GM23338 (cell line): Measurements from ENCODE around the gene SELENOV. TPM values are rescaled to one million over a fixed set of nuclear protein-coding genes. Genes with fewer than 3 reads are reported as not detected.

Experiments
- ATAC-seq: fragments of 200-7000 bp; cut with Tn5 transposase; 3 replicates; pipeline ENCODE4 v1.9.1; 2020
- DNase-seq: peaks from one replicate; pipeline ENCODE4 v3.0.0-alpha.2; 2015; ENCODE audit warnings: low spot score
- H2AFZ ChIP-seq: fragments of 200-600 bp; sonication (generic); 2 replicates; pipeline ENCODE4 v1.8.0; 2016; ENCODE audit warnings: antibody characterized with exemption, mild to moderate bottlenecking, moderate library complexity
- H3F3A ChIP-seq: fragments of 200-600 bp; sonication (generic); replicated peaks from 2 replicates; pipeline ENCODE4 v1.8.0; 2017; ENCODE audit warnings: antibody characterized with exemption, mixed run types, low read depth
- H3K27ac ChIP-seq: fragments of 200-600 bp; sonication (generic); 2 replicates; pipeline ENCODE4 v1.6.1; 2016; ENCODE audit warnings: low read depth
- H3K27me3 ChIP-seq: fragments of 200-600 bp; sonication (generic); 2 replicates; pipeline ENCODE4 v1.8.0; 2016; ENCODE audit warnings: mild to moderate bottlenecking, mixed run types, moderate library complexity; ENCODE audit not compliant: insufficient read depth
- H3K36me3 ChIP-seq: fragments of 200-600 bp; sonication (generic); 2 replicates; pipeline ENCODE4 v1.8.0; 2016; ENCODE audit warnings: mild to moderate bottlenecking; ENCODE audit not compliant: insufficient read depth
- H3K4me1 ChIP-seq: fragments of 200-600 bp; sonication (generic); 2 replicates; pipeline ENCODE4 v1.8.0; 2016; ENCODE audit warnings: mild to moderate bottlenecking, moderate library complexity; ENCODE audit not compliant: insufficient read depth
- H3K4me2 ChIP-seq: fragments of 200-600 bp; sonication (generic); 2 replicates; pipeline ENCODE4 v1.7.1; 2017; ENCODE audit warnings: mixed run types
- H3K4me3 ChIP-seq: fragments of 200-600 bp; sonication (generic); 2 replicates; pipeline ENCODE4 v1.6.1; 2016; ENCODE audit warnings: mixed run types
- H3K79me2 ChIP-seq: fragments of 200-600 bp; sonication (generic); replicated peaks from 2 replicates; pipeline ENCODE4 v1.8.0; 2017; ENCODE audit warnings: mild to moderate bottlenecking; ENCODE audit not compliant: insufficient read depth
- H3K9me2 ChIP-seq: fragments of 200-600 bp; sonication (generic); 2 replicates; pipeline ENCODE4 v1.8.0; 2017; ENCODE audit not compliant: insufficient read depth
- H4K20me1 ChIP-seq: fragments of 200-600 bp; sonication (generic); replicated peaks from 2 replicates; pipeline ENCODE4 v1.8.0; 2017; ENCODE audit warnings: mild to moderate bottlenecking; ENCODE audit not compliant: insufficient read depth
- H3K27ac Mint-ChIP-seq: 2 replicates; pipeline ENCODE4 v1.8.0; 2020; ENCODE audit warnings: inconsistent platforms, mild to moderate bottlenecking, moderate library complexity, mixed read lengths
- H3K27me3 Mint-ChIP-seq: 3 replicates; pipeline ENCODE4 v1.8.0; 2022; ENCODE audit warnings: low read depth, mild to moderate bottlenecking, moderate library complexity, mixed read lengths, inconsistent platforms; ENCODE audit not compliant: insufficient read depth, poor library complexity
- H3K36me3 Mint-ChIP-seq: 3 replicates; pipeline ENCODE4 v1.8.0; 2021; ENCODE audit warnings: low read depth, mild to moderate bottlenecking, inconsistent platforms, moderate library complexity, mixed read lengths
- H3K4me1 Mint-ChIP-seq: 3 replicates; pipeline ENCODE4 v1.8.0; 2020; ENCODE audit warnings: mild to moderate bottlenecking, inconsistent platforms, mixed read lengths
- H3K4me3 Mint-ChIP-seq: 3 replicates; pipeline ENCODE4 v1.8.0; 2021; ENCODE audit warnings: moderate library complexity, mild to moderate bottlenecking, inconsistent platforms, mixed read lengths
- H3K9me3 Mint-ChIP-seq: 3 replicates; pipeline ENCODE4 v1.8.0; 2020; ENCODE audit warnings: moderate library complexity, mild to moderate bottlenecking, inconsistent platforms, mixed read lengths
- CREB1 ChIP-seq: fragments of 250-450 bp; sonication (Bioruptor Pico); IDR thresholded peaks from 2 replicates; pipeline ENCODE4 v1.5.0; 2020; ENCODE audit warnings: low read depth, mild to moderate bottlenecking, moderate library complexity
- EZH2phosphoT487 ChIP-seq: fragments of 200-600 bp; sonication (generic); IDR thresholded peaks from one replicate; pipeline ENCODE4 v1.8.1; 2018; ENCODE audit warnings: antibody characterized with exemption; ENCODE audit not compliant: unreplicated experiment
- NANOG ChIP-seq: IDR thresholded peaks from 2 replicates; pipeline ENCODE4 v1.6.1; 2016; ENCODE audit warnings: antibody characterized with exemption, borderline replicate concordance
- POLR2AphosphoS5 ChIP-seq: IDR thresholded peaks from 2 replicates; pipeline ENCODE4 v1.6.1; 2016; ENCODE audit warnings: antibody characterized with exemption, low read depth
- ZNF114 ChIP-seq: fragments of 250-450 bp; sonication (Bioruptor Pico); IDR thresholded peaks from 2 replicates; pipeline ENCODE4 v1.5.0; 2020; ENCODE audit warnings: mild to moderate bottlenecking, moderate library complexity
- ZNF331 ChIP-seq: fragments of 250-450 bp; sonication (Bioruptor Pico); IDR thresholded peaks from 2 replicates; pipeline ENCODE4 v1.5.0; 2020; ENCODE audit warnings: low read depth, mild to moderate bottlenecking, moderate library complexity
- polyA plus RNA-seq: library from polyadenylated mRNA; unstranded; fragments of >200 nt; fragmentation: Nextera tagmentation; extraction: Ambion mirVana; gene quantifications from 2 replicates; pipeline ENCODE4 v1.2.1, GENCODE V29; 2016
- total RNA-seq: library from RNA; depleted of rRNA; stranded (reverse); fragments of >200 nt; shearing (Covaris generic); gene quantifications from 2 replicates; pipeline ENCODE4 v1.2.3, GENCODE V29; 2014
- TF ChIP-seq, protein P1 (sequence below), 2 experiments: fragments of 200-600 bp in 1 of 2; sonication (generic) in 1 of 2; conservative IDR thresholded peaks; 2 replicates each; pipeline versions ENCODE4 v1.5.1 to v1.6.1; 2016 to 2017; ENCODE audit warnings: antibody characterized with exemption in 2 of 2, low read depth in 2 of 2, mild to moderate bottlenecking in 2 of 2, moderate library complexity in 1 of 2
- TF ChIP-seq, protein P2 (sequence below): IDR thresholded peaks from 2 replicates; pipeline ENCODE4 v1.6.1; 2016; ENCODE audit warnings: antibody characterized with exemption
- TF ChIP-seq, protein P3 (sequence below): fragments of 250-450 bp; sonication (Bioruptor Pico); IDR thresholded peaks from 2 replicates; pipeline ENCODE4 v1.5.0; 2020; ENCODE audit warnings: mild to moderate bottlenecking, moderate library complexity

Gene SELENOV
- total and polyA plus RNA-seq, 2 experiments from 2014 or later, result 8.0 to 8.7 TPM

DNA sequence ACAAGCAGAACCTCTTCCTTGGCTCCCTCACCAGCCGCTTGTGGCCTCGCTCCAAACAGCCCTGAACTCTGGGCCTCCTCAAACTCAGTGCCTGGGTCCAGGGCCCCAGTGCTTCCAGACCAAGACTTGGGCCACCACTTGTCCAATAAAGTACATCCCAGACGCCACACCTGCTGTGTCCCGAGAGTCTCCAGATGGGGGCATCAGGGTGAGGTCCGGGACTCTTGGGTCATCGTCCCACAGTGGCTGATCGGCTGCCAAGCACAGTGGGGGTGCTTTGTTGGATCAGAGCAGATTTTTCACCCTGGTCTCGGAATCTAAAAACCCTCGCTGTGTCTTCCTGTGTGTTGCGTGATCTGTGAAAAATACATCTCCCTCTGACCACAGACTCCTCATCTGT is 25.2 kb upstream of the SELENOV start:
- Mint-ChIP-seq H3K4me3 (no peak overlapping the region), H3K36me3 (peaks cover 58% of the 10 kb centered on the region), H3K27me3 (peaks cover 14% of the 10 kb centered on the region), H3K9me3 (no peaks in the 10 kb centered on the region), H3K27ac (no peak overlapping the region), H3K4me1 (peaks cover 7% of the 10 kb centered on the region)
- Histone ChIP-seq H3K9me2 (no peaks in the 10 kb centered on the region), H3K4me1 (peaks cover 9% of the 10 kb centered on the region; the same call in 1 of the 2 replicates), H3K36me3 (peaks cover 34% of the 10 kb centered on the region; the same call in 1 of the 2 replicates), H3K27me3 (no peaks in the 10 kb centered on the region), H3K4me3 (no peak overlapping the region), H2AFZ (no peak overlapping the region), H3K4me2 (no peak overlapping the region), H3K79me2 (no peaks in the 10 kb centered on the region), H4K20me1 (no peaks in the 10 kb centered on the region; the same call in none of the 2 replicates), H3K27ac (no peak overlapping the region), H3F3A (0 out of 2 replicates have a peak, but pooled peaks cover 8% of the 10 kb centered on the region)
- ATAC-seq (no peak), DNase-seq (peak; percentile 33)
- no peak for TF ChIP-seq ZNF331
- TF ChIP-seq, protein P1, sequence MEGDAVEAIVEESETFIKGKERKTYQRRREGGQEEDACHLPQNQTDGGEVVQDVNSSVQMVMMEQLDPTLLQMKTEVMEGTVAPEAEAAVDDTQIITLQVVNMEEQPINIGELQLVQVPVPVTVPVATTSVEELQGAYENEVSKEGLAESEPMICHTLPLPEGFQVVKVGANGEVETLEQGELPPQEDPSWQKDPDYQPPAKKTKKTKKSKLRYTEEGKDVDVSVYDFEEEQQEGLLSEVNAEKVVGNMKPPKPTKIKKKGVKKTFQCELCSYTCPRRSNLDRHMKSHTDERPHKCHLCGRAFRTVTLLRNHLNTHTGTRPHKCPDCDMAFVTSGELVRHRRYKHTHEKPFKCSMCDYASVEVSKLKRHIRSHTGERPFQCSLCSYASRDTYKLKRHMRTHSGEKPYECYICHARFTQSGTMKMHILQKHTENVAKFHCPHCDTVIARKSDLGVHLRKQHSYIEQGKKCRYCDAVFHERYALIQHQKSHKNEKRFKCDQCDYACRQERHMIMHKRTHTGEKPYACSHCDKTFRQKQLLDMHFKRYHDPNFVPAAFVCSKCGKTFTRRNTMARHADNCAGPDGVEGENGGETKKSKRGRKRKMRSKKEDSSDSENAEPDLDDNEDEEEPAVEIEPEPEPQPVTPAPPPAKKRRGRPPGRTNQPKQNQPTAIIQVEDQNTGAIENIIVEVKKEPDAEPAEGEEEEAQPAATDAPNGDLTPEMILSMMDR (conservative IDR thresholded peaks at IDR 0.05; ENCODE audit: low read depth in 2 of 2), result peak in 1 of 2 experiments; percentile 18; a peak in 2 of 4 replicates

DNA sequence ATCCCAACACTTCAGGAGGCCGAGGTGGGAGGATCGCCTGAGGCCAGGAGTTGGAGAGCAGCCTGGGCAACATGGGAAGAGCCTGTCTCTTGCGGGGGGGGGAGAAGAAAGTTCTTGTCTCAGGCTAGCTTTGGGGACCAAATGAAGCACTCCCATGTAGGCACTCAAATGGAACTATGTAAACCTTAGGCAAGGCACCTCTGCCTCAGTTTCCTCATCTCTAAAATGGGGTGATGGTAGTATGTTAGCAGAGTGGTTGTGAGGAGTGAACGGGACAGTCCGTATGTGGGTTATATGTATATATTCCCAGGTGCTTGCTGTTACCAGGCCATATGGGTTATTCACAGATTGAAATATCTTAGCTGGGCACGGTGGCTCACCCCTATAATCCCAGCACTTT is 22.7 kb upstream of the SELENOV start:
- TF ChIP-seq EZH2phosphoT487, result no peak
- TF ChIP-seq ZNF114 (CRISPR knock-in tag), result no peak
- TF ChIP-seq, protein P2, sequence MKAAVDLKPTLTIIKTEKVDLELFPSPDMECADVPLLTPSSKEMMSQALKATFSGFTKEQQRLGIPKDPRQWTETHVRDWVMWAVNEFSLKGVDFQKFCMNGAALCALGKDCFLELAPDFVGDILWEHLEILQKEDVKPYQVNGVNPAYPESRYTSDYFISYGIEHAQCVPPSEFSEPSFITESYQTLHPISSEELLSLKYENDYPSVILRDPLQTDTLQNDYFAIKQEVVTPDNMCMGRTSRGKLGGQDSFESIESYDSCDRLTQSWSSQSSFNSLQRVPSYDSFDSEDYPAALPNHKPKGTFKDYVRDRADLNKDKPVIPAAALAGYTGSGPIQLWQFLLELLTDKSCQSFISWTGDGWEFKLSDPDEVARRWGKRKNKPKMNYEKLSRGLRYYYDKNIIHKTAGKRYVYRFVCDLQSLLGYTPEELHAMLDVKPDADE, result no peak
- TF ChIP-seq NANOG, result no peak
- no peak for TF ChIP-seq CREB1 (CRISPR knock-in tag)
- no peak for TF ChIP-seq POLR2AphosphoS5
- TF ChIP-seq ZNF331, result no peak
- TF ChIP-seq, protein P3, sequence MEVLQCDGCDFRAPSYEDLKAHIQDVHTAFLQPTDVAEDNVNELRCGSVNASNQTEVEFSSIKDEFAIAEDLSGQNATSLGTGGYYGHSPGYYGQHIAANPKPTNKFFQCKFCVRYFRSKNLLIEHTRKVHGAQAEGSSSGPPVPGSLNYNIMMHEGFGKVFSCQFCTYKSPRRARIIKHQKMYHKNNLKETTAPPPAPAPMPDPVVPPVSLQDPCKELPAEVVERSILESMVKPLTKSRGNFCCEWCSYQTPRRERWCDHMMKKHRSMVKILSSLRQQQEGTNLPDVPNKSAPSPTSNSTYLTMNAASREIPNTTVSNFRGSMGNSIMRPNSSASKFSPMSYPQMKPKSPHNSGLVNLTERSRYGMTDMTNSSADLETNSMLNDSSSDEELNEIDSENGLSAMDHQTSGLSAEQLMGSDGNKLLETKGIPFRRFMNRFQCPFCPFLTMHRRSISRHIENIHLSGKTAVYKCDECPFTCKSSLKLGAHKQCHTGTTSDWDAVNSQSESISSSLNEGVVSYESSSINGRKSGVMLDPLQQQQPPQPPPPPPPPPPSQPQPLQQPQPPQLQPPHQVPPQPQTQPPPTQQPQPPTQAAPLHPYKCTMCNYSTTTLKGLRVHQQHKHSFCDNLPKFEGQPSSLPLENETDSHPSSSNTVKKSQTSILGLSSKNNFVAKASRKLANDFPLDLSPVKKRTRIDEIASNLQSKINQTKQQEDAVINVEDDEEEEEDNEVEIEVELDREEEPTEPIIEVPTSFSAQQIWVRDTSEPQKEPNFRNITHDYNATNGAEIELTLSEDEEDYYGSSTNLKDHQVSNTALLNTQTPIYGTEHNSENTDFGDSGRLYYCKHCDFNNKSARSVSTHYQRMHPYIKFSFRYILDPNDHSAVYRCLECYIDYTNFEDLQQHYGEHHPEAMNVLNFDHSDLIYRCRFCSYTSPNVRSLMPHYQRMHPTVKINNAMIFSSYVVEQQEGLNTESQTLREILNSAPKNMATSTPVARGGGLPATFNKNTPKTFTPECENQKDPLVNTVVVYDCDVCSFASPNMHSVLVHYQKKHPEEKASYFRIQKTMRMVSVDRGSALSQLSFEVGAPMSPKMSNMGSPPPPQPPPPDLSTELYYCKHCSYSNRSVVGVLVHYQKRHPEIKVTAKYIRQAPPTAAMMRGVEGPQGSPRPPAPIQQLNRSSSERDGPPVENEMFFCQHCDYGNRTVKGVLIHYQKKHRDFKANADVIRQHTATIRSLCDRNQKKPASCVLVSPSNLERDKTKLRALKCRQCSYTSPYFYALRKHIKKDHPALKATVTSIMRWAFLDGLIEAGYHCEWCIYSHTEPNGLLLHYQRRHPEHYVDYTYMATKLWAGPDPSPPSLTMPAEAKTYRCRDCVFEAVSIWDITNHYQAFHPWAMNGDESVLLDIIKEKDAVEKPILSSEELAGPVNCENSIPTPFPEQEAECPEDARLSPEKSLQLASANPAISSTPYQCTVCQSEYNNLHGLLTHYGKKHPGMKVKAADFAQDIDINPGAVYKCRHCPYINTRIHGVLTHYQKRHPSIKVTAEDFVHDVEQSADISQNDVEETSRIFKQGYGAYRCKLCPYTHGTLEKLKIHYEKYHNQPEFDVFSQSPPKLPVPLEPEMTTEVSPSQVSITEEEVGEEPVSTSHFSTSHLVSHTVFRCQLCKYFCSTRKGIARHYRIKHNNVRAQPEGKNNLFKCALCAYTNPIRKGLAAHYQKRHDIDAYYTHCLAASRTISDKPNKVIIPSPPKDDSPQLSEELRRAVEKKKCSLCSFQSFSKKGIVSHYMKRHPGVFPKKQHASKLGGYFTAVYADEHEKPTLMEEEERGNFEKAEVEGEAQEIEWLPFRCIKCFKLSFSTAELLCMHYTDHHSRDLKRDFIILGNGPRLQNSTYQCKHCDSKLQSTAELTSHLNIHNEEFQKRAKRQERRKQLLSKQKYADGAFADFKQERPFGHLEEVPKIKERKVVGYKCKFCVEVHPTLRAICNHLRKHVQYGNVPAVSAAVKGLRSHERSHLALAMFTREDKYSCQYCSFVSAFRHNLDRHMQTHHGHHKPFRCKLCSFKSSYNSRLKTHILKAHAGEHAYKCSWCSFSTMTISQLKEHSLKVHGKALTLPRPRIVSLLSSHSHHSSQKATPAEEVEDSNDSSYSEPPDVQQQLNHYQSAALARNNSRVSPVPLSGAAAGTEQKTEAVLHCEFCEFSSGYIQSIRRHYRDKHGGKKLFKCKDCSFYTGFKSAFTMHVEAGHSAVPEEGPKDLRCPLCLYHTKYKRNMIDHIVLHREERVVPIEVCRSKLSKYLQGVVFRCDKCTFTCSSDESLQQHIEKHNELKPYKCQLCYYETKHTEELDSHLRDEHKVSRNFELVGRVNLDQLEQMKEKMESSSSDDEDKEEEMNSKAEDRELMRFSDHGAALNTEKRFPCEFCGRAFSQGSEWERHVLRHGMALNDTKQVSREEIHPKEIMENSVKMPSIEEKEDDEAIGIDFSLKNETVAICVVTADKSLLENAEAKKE (CRISPR knock-in tag), result no peak
- Histone ChIP-seq H3K4me3 (no peak overlapping the region), H3K4me1 (peaks cover 13% of the 10 kb centered on the region; the same call in 1 of the 2 replicates), H3K27ac (no peak overlapping the region), H3K36me3 (peaks cover 29% of the 10 kb centered on the region; the same call in 1 of the 2 replicates), H3F3A (0 out of 2 replicates have a peak, but pooled peaks cover 8% of the 10 kb centered on the region), H3K4me2 (no peak overlapping the region), H3K27me3 (peaks cover 6% of the 10 kb centered on the region; the same call in 1 of the 2 replicates), H3K79me2 (no peaks in the 10 kb centered on the region), H2AFZ (no peak overlapping the region), H3K9me2 (no peaks in the 10 kb centered on the region), H4K20me1 (no peaks in the 10 kb centered on the region; the same call in 1 of the 2 replicates)
- DNase-seq (no peak), ATAC-seq (no peak)
- Mint-ChIP-seq H3K27me3 (peaks cover 20% of the 10 kb centered on the region), H3K9me3 (no peaks in the 10 kb centered on the region), H3K4me3 (no peak overlapping the region), H3K4me1 (peaks cover 10% of the 10 kb centered on the region), H3K36me3 (peaks cover 40% of the 10 kb centered on the region), H3K27ac (no peak overlapping the region)
